Measurements from ENCODE around the gene SVOP. TPM values are rescaled to one million over a fixed set of nuclear protein-coding genes. Genes with fewer than 3 reads are reported as not detected.

Gene SVOP
- total and polyA plus RNA-seq, 2 of the 4 experiments (the other 2 are of a cell fraction), result not detected

- Histone ChIP-seq H2BK120ac (ENCODE audit: low read depth, low read length) (no peak within 1 kb of the TSS), H3K4ac (ENCODE audit: low read depth, low read length) (no peak within 1 kb of the TSS)
- WGBS, 2 experiments (ENCODE audit: extremely low coverage in 2 of 2, insufficient read length in 1 of 2), result 52% methylated on average over 3 of the region's 16 CpGs; no CpG with 5 or more reads in 1 of the 2 experiments
Observed at GRCh38 chr12:108879615-108880254, 141.1 kb downstream of the SVOP start, which contains the start of gene DAO. Gene DAO, plus strand, starts transcription at chr12:108880092. Its CDS starts 4,915 bp downstream, at chr12:108885007.

More at GRCh38 chr12:108879615-108880254, 141.1 kb downstream of the SVOP start, which contains the start of gene DAO:
- BruUV-seq (replicated peaks), result no TSS peak
- Histone ChIP-seq H4K91ac (ENCODE audit: insufficient read depth, low read depth, low read length) (no peak within 1 kb of the TSS), H3K4me3 (ENCODE audit: insufficient read depth, low read depth, low read length) (no peak within 1 kb of the TSS), H3K4me1 (ENCODE audit: control insufficient read depth, insufficient read depth, low read length) (no peaks in the 10 kb centered on the region), H4K5ac (ENCODE audit: low read depth, low read length) (no peak within 1 kb of the TSS), H2AFZ (replicated peaks; ENCODE audit: low read length, poor library complexity) (peak within 1 kb of the TSS; percentile 53), H4K20me1 (ENCODE audit: insufficient read depth, low read length) (no peaks in the 10 kb centered on the region), H2AK9ac (replicated peaks; ENCODE audit: low read depth, low read length, poor library complexity) (no peak within 1 kb of the TSS), H3K9ac (ENCODE audit: low read depth, low read length) (no peak within 1 kb of the TSS), H3K9me1 (ENCODE audit: insufficient read depth, low read length) (no peaks in the 10 kb centered on the region), H2BK15ac (ENCODE audit: low read depth, low read length) (no peak within 1 kb of the TSS), H3K9me3 (ENCODE audit: control insufficient read depth, insufficient read depth, low read length) (no peaks in the 10 kb centered on the region), H3K79me1 (ENCODE audit: low read depth in 1 of 2, low read length in 2 of 2) (no peaks in the 10 kb centered on the region), H2AK5ac (ENCODE audit: low read depth, low read length) (no peak within 1 kb of the TSS), H2BK5ac (ENCODE audit: low read depth, low read length, poor library complexity, severe bottlenecking) (no peak within 1 kb of the TSS), H3K18ac (ENCODE audit: low read depth, low read length) (no peak within 1 kb of the TSS), H3K27ac (ENCODE audit: insufficient read depth, low read length) (no peak within 1 kb of the TSS), H3K36me3 (ENCODE audit: control insufficient read depth, insufficient read depth, low read length) (no peaks in the 10 kb centered on the region), H3K56ac (ENCODE audit: extremely low read depth, insufficient read depth, low read length) (no peak within 1 kb of the TSS), H3K4me2 (ENCODE audit: low read depth, low read length) (no peak within 1 kb of the TSS), H4K8ac (ENCODE audit: low read depth in 2 of 2, low read length in 2 of 2) (no peak within 1 kb of the TSS), H2BK20ac (ENCODE audit: low read depth, low read length) (no peak within 1 kb of the TSS), H3K27me3 (ENCODE audit: control insufficient read depth, insufficient read depth, low read length) (peaks cover 10% of the 10 kb centered on the region), H3K14ac (replicated peaks; ENCODE audit: low read depth, low read length) (no peak within 1 kb of the TSS), H3K23ac (ENCODE audit: low read depth, low read length) (no peak within 1 kb of the TSS)
- no peak for ATAC-seq (ENCODE audit: low read depth)
- in situ Hi-C loops (cut with MboI; ENCODE audit: low sequenced_read_pairs), result no loop called here
- CTCF ChIA-PET, result no interaction called here
- dilution Hi-C loops (cut with HindIII; ENCODE audit: low sequenced_read_pairs, unreplicated experiment), result no loop called here
- no peak for DNase-seq
- POLR2A ChIA-PET (ENCODE audit: unreplicated experiment), result no interaction called here
- no peak for TF ChIP-seq RFX5 (IDR thresholded peaks at IDR 0.05; ENCODE audit: low read depth, low read length)
- TF ChIP-seq SMC3 (IDR thresholded peaks at IDR 0.05; ENCODE audit: low read depth, low read length), result no peak
- no peak for TF ChIP-seq CTCF (conservative IDR thresholded peaks at IDR 0.05; ENCODE audit: low read depth, low read length)
- no peak for TF ChIP-seq RCOR1 (IDR thresholded peaks at IDR 0.05; ENCODE audit: insufficient replicate concordance, low read length)
- no peak for TF ChIP-seq FOS (IDR thresholded peaks at IDR 0.05; ENCODE audit: low read depth, low read length)
- no peak for TF ChIP-seq MXI1 (IDR thresholded peaks at IDR 0.05; ENCODE audit: borderline replicate concordance, low read depth, low read length)
- TF ChIP-seq CHD1 (IDR thresholded peaks at IDR 0.05; ENCODE audit: low read depth, low read length), result no peak
- TF ChIP-seq POLR2A (IDR thresholded peaks at IDR 0.05; ENCODE audit: low read depth, low read length), result no peak
- no peak for TF ChIP-seq ELK1 (IDR thresholded peaks at IDR 0.05; ENCODE audit: borderline replicate concordance, low read depth, low read length)
- no peak for TF ChIP-seq NFE2L2 (IDR thresholded peaks at IDR 0.05; ENCODE audit: low read depth, low read length)
- TF ChIP-seq, protein P1, sequence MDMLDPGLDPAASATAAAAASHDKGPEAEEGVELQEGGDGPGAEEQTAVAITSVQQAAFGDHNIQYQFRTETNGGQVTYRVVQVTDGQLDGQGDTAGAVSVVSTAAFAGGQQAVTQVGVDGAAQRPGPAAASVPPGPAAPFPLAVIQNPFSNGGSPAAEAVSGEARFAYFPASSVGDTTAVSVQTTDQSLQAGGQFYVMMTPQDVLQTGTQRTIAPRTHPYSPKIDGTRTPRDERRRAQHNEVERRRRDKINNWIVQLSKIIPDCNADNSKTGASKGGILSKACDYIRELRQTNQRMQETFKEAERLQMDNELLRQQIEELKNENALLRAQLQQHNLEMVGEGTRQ (IDR thresholded peaks at IDR 0.05; ENCODE audit: low read depth, low read length), result no peak
- no peak for TF ChIP-seq MAFK (IDR thresholded peaks at IDR 0.05; ENCODE audit: low read depth, low read length)
- TF ChIP-seq BHLHE40 (IDR thresholded peaks at IDR 0.05; ENCODE audit: low read depth, low read length), result no peak
- no peak for TF ChIP-seq RAD21 (IDR thresholded peaks at IDR 0.05; ENCODE audit: low read length)
- TF ChIP-seq MAZ (IDR thresholded peaks at IDR 0.05; ENCODE audit: borderline replicate concordance, low read depth, low read length), result no peak
- TF ChIP-seq CEBPB (IDR thresholded peaks at IDR 0.05; ENCODE audit: low read depth, low read length), result no peak
- intact Hi-C loops (cut with micrococcal nuclease), result no loop called here
